BJ (cell line): ENCODE data around the gene PUS7L. TPM values are rescaled to one million over a fixed set of nuclear protein-coding genes. Genes with fewer than 3 reads are reported as not detected.

ENCODE experiments used
- CTCF ChIA-PET: fragments of 350-600 bp; formaldehyde crosslinking; extraction: SDS; loops from one replicate; lab custom pipeline; 2021; ENCODE audit warnings: antibody characterized with exemption, inconsistent platforms; lab: Yijun Ruan, JAX
- POLR2A ChIA-PET: fragments of 300-600 bp; sonication (Branson Sonifier 250); formaldehyde crosslinking; extraction: SDS; loops from one replicate; lab custom pipeline; 2021; ENCODE audit warnings: antibody characterized with exemption; lab: Charles Lee
- DNase-seq: peaks from one replicate; pipeline ENCODE4 v3.0.0-alpha.2; 2011; ENCODE audit warnings: low read depth
- H3K27me3 ChIP-seq: 2 replicates; pipeline ENCODE4 v1.6.0; 2011; ENCODE audit warnings: low read length; ENCODE audit not compliant: control insufficient read depth, insufficient read depth
- H3K36me3 ChIP-seq: 2 replicates; pipeline ENCODE4 v1.5.1; 2011; ENCODE audit warnings: low read length; ENCODE audit not compliant: control insufficient read depth, insufficient read depth
- H3K4me3 ChIP-seq: 2 replicates; pipeline ENCODE4 v1.5.1; 2011; ENCODE audit warnings: low read depth, mild to moderate bottlenecking, control low read depth, low read length
- polyA minus RNA-seq: library from RNA; depleted of rRNA, polyadenylated mRNA; stranded (reverse); fragments of >200 nt; gene quantifications from 2 replicates; pipeline ENCODE4 v1.2.3, GENCODE V29; 2011; rRNA and poly(A)+ RNA removed
- polyA plus RNA-seq: library from polyadenylated mRNA; depleted of rRNA; stranded (reverse); fragments of >200 nt; gene quantifications from 2 replicates; pipeline ENCODE4 v1.2.3, GENCODE V29; 2011; rRNA removed
- TF ChIP-seq, protein P1 (sequence below): IDR thresholded peaks from 2 replicates; pipeline ENCODE4 v1.5.1; 2011; ENCODE audit warnings: low read depth, mild to moderate bottlenecking, control low read depth, inconsistent platforms, low read length, moderate library complexity; ENCODE audit not compliant: insufficient read depth

The PUS7L gene, protein sequence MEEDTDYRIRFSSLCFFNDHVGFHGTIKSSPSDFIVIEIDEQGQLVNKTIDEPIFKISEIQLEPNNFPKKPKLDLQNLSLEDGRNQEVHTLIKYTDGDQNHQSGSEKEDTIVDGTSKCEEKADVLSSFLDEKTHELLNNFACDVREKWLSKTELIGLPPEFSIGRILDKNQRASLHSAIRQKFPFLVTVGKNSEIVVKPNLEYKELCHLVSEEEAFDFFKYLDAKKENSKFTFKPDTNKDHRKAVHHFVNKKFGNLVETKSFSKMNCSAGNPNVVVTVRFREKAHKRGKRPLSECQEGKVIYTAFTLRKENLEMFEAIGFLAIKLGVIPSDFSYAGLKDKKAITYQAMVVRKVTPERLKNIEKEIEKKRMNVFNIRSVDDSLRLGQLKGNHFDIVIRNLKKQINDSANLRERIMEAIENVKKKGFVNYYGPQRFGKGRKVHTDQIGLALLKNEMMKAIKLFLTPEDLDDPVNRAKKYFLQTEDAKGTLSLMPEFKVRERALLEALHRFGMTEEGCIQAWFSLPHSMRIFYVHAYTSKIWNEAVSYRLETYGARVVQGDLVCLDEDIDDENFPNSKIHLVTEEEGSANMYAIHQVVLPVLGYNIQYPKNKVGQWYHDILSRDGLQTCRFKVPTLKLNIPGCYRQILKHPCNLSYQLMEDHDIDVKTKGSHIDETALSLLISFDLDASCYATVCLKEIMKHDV
- polyA plus RNA-seq (3.5 and 6.9 TPM in 2 replicates), polyA minus RNA-seq (6.4 and 6.8 TPM in 2 replicates)

DNA sequence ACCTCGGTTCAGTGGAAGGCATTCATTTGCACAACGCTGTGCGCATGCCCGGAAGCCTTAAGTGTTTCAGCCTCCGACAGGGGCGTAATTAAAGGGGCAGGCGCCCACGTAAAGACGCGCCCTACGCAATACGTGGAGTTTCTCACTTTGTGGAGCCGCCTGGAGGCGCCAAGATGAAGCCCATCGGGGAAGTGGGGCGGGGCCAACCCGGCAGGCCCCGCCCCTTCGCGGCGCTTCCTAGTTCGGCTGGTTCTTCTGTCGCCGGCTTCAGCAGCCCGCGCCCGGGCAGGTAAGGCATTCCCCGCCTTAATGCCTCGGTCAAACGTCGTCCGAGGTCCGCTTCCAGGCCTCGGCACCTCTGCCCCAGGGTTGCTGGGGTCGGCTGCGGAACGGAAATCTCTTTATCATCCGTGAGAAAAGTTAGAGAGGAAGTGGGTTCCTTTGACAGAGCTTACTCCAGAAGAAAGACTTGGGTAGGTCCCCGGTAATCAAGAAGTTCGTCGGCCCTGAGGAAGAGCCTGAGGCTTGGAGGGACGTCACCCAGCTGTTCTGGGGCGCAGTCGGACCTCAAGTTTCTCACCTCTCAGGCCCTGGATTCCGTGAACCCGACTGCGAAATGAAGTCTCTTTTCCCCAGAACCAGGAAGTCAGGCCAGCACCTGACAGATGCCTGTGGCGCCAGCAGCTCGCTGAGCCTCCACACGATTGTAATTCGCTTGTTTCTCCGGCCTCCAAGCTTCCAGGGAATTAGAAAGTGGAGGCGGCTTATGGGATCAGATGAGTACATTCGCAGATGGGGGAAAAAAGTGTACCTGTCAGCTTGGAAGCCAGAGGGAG is at the start of gene PUS7L, which contains the start of gene IRAK4:
PUS7L (minus strand) TSS at position 63 of the 836 bp plus-strand sequence. CDS start 3,545 bp downstream, outside the sequence.
IRAK4 (plus strand) TSS at position 224 of the 836 bp plus-strand sequence. CDS start 9,161 bp downstream, outside the sequence.
- Histone ChIP-seq H3K4me3 (peak within 1 kb of the TSS; percentile 60), H3K36me3 (no peaks in the 10 kb centered on the region), H3K27me3 (no peaks in the 10 kb centered on the region)
- ChIA-PET CTCF (interaction anchor here (0.6 to 2.5 kb wide), 9 partner anchors 9 to 331 kb away, joined by 3 to 11 read pairs (median 4); no protein-coding TSS in a partner anchor), POLR2A (no interaction called here)
- DNase-seq, result peak; percentile 84
- TF ChIP-seq, protein P1, sequence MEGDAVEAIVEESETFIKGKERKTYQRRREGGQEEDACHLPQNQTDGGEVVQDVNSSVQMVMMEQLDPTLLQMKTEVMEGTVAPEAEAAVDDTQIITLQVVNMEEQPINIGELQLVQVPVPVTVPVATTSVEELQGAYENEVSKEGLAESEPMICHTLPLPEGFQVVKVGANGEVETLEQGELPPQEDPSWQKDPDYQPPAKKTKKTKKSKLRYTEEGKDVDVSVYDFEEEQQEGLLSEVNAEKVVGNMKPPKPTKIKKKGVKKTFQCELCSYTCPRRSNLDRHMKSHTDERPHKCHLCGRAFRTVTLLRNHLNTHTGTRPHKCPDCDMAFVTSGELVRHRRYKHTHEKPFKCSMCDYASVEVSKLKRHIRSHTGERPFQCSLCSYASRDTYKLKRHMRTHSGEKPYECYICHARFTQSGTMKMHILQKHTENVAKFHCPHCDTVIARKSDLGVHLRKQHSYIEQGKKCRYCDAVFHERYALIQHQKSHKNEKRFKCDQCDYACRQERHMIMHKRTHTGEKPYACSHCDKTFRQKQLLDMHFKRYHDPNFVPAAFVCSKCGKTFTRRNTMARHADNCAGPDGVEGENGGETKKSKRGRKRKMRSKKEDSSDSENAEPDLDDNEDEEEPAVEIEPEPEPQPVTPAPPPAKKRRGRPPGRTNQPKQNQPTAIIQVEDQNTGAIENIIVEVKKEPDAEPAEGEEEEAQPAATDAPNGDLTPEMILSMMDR, result peak; percentile 70

DNA sequence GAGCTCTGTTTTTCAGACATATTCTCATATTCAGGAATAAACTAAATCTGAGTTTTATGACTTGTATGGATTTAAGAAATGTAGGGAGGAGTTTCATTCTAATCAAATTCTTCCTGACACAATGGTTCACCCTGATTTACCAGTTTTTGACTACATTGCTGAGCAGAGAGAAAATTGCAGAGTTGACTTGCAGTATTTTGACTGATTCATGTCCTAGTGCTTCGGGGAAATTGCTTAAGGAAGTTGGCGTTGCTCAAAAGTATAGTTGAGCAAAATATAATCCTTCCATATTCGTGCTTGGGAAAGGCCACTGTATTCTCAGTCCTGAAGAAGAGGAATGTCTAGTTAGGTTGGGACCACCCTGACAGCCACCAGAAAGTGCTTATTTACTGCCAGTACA is 48.8 kb upstream of the PUS7L start:
- DNase-seq, result no peak
- H3K4me3 ChIP-seq, result no peak overlapping the region
- CTCF ChIA-PET, result interaction anchor here (0.6 kb wide), 1 partner anchor 37 kb away, joined by 3 read pairs; no protein-coding TSS in a partner anchor
- no peaks in the 10 kb centered on the region for H3K36me3 ChIP-seq
- POLR2A ChIA-PET, result no interaction called here
- 0 out of 2 replicates have a peak, but pooled peaks cover 2% of the 10 kb centered on the region for H3K27me3 ChIP-seq
- TF ChIP-seq, protein P1, result no peak

DNA sequence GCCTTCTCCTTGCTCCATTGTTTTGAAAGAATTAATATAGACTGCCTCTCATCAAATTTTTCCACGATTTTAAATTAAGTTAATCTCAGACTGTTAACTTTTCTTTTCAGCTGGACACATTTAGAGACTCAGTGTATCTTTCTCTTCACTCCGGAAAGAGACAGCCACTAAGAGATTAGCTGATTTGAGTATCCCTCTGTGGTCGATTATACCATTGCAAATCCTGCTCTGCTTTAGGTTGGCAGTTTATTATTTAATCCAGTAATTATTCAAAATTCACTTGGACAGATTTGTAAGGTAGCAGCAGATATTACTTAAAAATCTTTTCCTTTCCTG is 48.1 kb upstream of the PUS7L start:
- TF ChIP-seq, protein P1, result no peak
- no peak for DNase-seq
- Histone ChIP-seq H3K4me3 (peak overlapping the region; percentile 87), H3K36me3 (no peaks in the 10 kb centered on the region), H3K27me3 (0 out of 2 replicates have a peak, but pooled peaks cover 2% of the 10 kb centered on the region)
- POLR2A ChIA-PET, result no interaction called here
- CTCF ChIA-PET, result interaction anchor here (0.6 to 2.9 kb wide), 6 partner anchors 10 to 76 kb away, joined by 3 to 13 read pairs (median 4); no protein-coding TSS in a partner anchor

DNA sequence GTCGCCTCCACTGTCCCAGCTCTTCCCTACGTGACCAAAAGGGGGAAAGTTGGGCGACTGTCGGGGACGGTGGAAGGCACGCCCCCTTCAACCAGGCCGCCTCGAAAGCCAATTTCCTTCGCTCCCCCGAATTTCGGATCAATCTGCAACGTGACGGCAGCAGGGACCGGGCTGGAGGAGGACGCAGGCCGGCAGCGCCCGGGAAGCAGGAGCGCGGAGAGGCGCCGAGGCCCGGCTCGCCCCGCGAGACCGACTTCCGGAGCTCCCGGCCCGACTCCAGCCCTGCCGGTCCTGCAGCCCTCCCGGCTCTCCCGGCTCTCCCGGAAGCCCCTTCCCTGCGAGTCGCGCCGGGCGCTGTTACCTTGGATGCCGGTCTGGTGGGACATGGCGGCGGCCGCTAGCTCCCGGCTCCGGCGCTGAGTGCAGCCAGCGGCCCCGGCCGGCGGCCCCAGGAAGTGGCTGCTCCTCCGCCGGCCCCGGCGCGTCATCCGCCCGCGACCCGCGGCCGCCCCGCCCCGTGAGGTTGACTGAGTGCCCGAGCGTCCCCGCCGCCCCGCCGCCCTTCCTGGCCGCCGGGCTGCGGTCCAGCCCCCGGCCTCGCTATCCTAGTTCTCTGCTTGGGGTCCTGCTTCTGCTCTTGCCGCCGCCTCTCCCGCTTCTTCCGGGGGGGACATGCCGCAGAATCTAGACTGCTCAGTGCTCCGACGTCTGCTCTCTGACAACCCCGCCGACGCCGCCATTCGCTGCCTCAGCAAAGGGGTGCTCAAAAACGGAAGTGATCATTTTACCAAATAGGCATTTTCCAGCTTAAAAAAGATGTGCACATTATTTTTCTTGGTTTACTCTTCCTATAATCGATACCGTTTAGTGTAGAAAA is 47.5 kb upstream of the PUS7L start, which contains the start of gene TWF1:
TWF1 (minus strand) TSS at position 458 of the 877 bp plus-strand sequence; CDS start at position 386, 72 bp downstream.
- Histone ChIP-seq H3K36me3 (no peaks in the 10 kb centered on the region), H3K27me3 (0 out of 2 replicates have a peak, but pooled peaks cover 1% of the 10 kb centered on the region), H3K4me3 (peak within 1 kb of the TSS; percentile 87)
- TF ChIP-seq, protein P1, result peak; percentile 36; the same call in 1 of the 2 replicates
- POLR2A ChIA-PET, result interaction anchor here (0.5 to 1.2 kb wide), 2 partner anchors 76 to 1429 kb away, joined by 3 to 4 read pairs; no protein-coding TSS in a partner anchor
- DNase-seq, result no peak
- CTCF ChIA-PET, result interaction anchor here (0.6 to 2.9 kb wide), 13 partner anchors 10 to 1339 kb away, joined by 3 to 13 read pairs (median 3); no protein-coding TSS in a partner anchor
